MM.1S (cell line): Measurements from ENCODE around the gene OPA3.

Experiments
- DNase-seq: peaks from one replicate; pipeline ENCODE4 v3.0.0-alpha.2; 2015
- H2AFZ ChIP-seq: fragments of 300-600 bp; sonication (generic); 2 replicates; pipeline ENCODE4 v1.6.0; 2016; ENCODE audit warnings: antibody characterized with exemption, low read length
- H3F3A ChIP-seq: fragments of 300-600 bp; sonication (generic); 2 replicates; pipeline ENCODE4 v1.6.1; 2016; ENCODE audit warnings: mild to moderate bottlenecking, antibody characterized with exemption, low read length, moderate library complexity, mixed read lengths; ENCODE audit not compliant: insufficient read depth
- H3K27ac ChIP-seq: fragments of 300-600 bp; sonication (generic); 2 replicates; pipeline ENCODE4 v1.5.1; 2016; ENCODE audit warnings: mild to moderate bottlenecking, low read length
- H3K27me3 ChIP-seq: fragments of 300-600 bp; sonication (generic); replicated peaks from 2 replicates; pipeline ENCODE4 v1.6.0; 2016; ENCODE audit warnings: low read length; ENCODE audit not compliant: insufficient read depth
- H3K36me3 ChIP-seq: fragments of 300-600 bp; sonication (generic); replicated peaks from 2 replicates; pipeline ENCODE4 v1.6.1; 2016; ENCODE audit warnings: mild to moderate bottlenecking, low read length, mixed read lengths; ENCODE audit not compliant: insufficient read depth
- H3K4me1 ChIP-seq: fragments of 300-600 bp; sonication (generic); 2 replicates; pipeline ENCODE4 v1.6.1; 2016; ENCODE audit warnings: low read length, mixed read lengths
- H3K4me2 ChIP-seq: fragments of 300-600 bp; sonication (generic); 2 replicates; pipeline ENCODE4 v1.6.0; 2016; ENCODE audit warnings: low read depth, low read length
- H3K4me3 ChIP-seq: fragments of 300-600 bp; sonication (generic); 2 replicates; pipeline ENCODE4 v1.5.1; 2016; ENCODE audit warnings: low read length, mixed read lengths
- H3K79me2 ChIP-seq: fragments of 300-600 bp; sonication (generic); 2 replicates; pipeline ENCODE4 v1.6.1; 2016; ENCODE audit warnings: mixed run types, low read length, mixed read lengths
- H3K9ac ChIP-seq: fragments of 300-600 bp; sonication (generic); 2 replicates; pipeline ENCODE4 v1.6.1; 2016; ENCODE audit warnings: low read length, mixed read lengths
- H3K9me2 ChIP-seq: fragments of 300-600 bp; sonication (generic); replicated peaks from 2 replicates; pipeline ENCODE4 v1.6.1; 2016; ENCODE audit warnings: mild to moderate bottlenecking, low read length, mixed read lengths; ENCODE audit not compliant: insufficient read depth
- H3K9me3 ChIP-seq: fragments of 300-600 bp; sonication (generic); replicated peaks from 2 replicates; pipeline ENCODE4 v1.6.1; 2016; ENCODE audit warnings: mild to moderate bottlenecking, low read length, mixed read lengths; ENCODE audit not compliant: insufficient read depth
- H4K20me1 ChIP-seq: fragments of 300-600 bp; sonication (generic); 2 replicates; pipeline ENCODE4 v1.6.1; 2016; ENCODE audit warnings: mild to moderate bottlenecking, low read length, moderate library complexity, mixed read lengths; ENCODE audit not compliant: insufficient read depth
- CTCF ChIP-seq: fragments of 300-600 bp; sonication (generic); IDR thresholded peaks from 2 replicates; pipeline ENCODE4 v1.5.1; 2016; ENCODE audit warnings: antibody characterized with exemption, low read length, mixed read lengths
- EZH2 ChIP-seq: fragments of 300-600 bp; sonication (generic); optimal IDR thresholded peaks from 2 replicates; pipeline ENCODE3; 2017; ENCODE audit warnings: low read depth, mild to moderate bottlenecking, antibody characterized with exemption, low read length, mixed read lengths
- EZH2phosphoT487 ChIP-seq: fragments of 300-600 bp; sonication (generic); IDR thresholded peaks from 2 replicates; pipeline ENCODE4 v1.6.1; 2018; ENCODE audit warnings: antibody characterized with exemption, low read length

The OPA3 gene

GRCh38 chr19:45601524-45602374 lies 17.1 kb upstream of the OPA3 start, which contains the start of gene GPR4:
GPR4 (minus strand) TSS chr19:45602212; CDS start chr19:45591866, 10,346 bp downstream.
- TF ChIP-seq EZH2phosphoT487 (no peak), CTCF (no peak), EZH2 (no peak)
- Histone ChIP-seq H3K36me3 (no peaks in the 10 kb centered on the region), H3K27ac (no peak within 1 kb of the TSS), H3F3A (no peaks in the 10 kb centered on the region), H3K79me2 (no peaks in the 10 kb centered on the region), H3K9me3 (no peaks in the 10 kb centered on the region), H2AFZ (no peak within 1 kb of the TSS), H3K9ac (no peak within 1 kb of the TSS), H4K20me1 (no peaks in the 10 kb centered on the region), H3K4me3 (no peak within 1 kb of the TSS), H3K9me2 (no peaks in the 10 kb centered on the region), H3K27me3 (peaks cover 63% of the 10 kb centered on the region), H3K4me2 (no peak within 1 kb of the TSS), H3K4me1 (0 out of 2 replicates have a peak, but pooled peaks cover 7% of the 10 kb centered on the region)
- DNase-seq: no peak

DNA sequence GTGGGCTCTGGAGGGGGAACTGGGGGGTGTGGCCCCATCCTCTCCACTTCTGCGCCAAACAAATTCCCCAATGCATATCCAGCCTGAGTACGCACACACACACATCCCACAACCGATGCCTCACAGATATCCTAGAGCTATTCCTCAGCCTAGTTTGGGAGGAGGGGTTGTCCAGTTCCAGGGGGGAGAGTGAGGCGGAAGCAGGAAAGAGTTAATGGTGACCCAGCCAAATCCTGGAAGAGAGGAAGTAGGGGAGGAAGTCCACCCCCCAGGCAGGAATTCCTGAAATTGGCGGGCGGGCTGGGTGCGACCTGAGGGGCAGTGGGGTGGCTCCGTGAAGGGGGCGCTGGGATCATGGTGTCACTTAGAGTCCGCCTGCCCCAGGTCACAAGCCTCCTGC lies 16.5 kb upstream of the OPA3 start:
- no peak for DNase-seq
- Histone ChIP-seq H3K4me3 (no peak overlapping the region), H3K9me3 (no peaks in the 10 kb centered on the region), H3K36me3 (no peaks in the 10 kb centered on the region), H3K9ac (no peak overlapping the region), H3K27me3 (peaks cover 68% of the 10 kb centered on the region), H3K27ac (no peak overlapping the region), H3K4me1 (0 out of 2 replicates have a peak, but pooled peaks cover 7% of the 10 kb centered on the region), H2AFZ (no peak overlapping the region), H3F3A (no peaks in the 10 kb centered on the region), H3K9me2 (no peaks in the 10 kb centered on the region), H4K20me1 (no peaks in the 10 kb centered on the region), H3K79me2 (no peaks in the 10 kb centered on the region), H3K4me2 (no peak overlapping the region)
- TF ChIP-seq EZH2phosphoT487 (no peak), CTCF (no peak), EZH2 (no peak)

- H3K36me3 ChIP-seq: no peaks in the 10 kb centered on the region
- no peaks in the 10 kb centered on the region for H4K20me1 ChIP-seq
- H3K27ac ChIP-seq: no peak overlapping the region
- H3K4me3 ChIP-seq: no peak overlapping the region
- H2AFZ ChIP-seq: no peak overlapping the region
- no peak overlapping the region for H3K4me2 ChIP-seq
- H3K79me2 ChIP-seq: no peaks in the 10 kb centered on the region
- H3F3A ChIP-seq: no peaks in the 10 kb centered on the region
- H3K9me2 ChIP-seq: no peaks in the 10 kb centered on the region
- H3K27me3 ChIP-seq: peaks cover 74% of the 10 kb centered on the region
- no peak for TF ChIP-seq EZH2phosphoT487
- no peak for TF ChIP-seq CTCF
- TF ChIP-seq EZH2: no peak
- H3K9ac ChIP-seq: no peak overlapping the region
- 0 out of 2 replicates have a peak, but pooled peaks cover 7% of the 10 kb centered on the region for H3K4me1 ChIP-seq
- DNase-seq: no peak
- no peaks in the 10 kb centered on the region for H3K9me3 ChIP-seq
These were observed 15.8 kb upstream of the OPA3 start for GRCh38 chr19:45600340-45600885.
